Subcutaneous adipose tissue (tissue), 4 donors: Measurements from ENCODE around the gene CD247. TPM values are rescaled to one million over a fixed set of nuclear protein-coding genes. Genes with fewer than 3 reads are reported as not detected.

Experiments
- total RNA-seq, 4 donors: library from RNA; depleted of rRNA; stranded (reverse); fragments of >200 nt; gene quantifications; one replicate each; pipeline ENCODE4 v1.1.0, GENCODE V29; 2016
- TF ChIP-seq, protein P1 (sequence below): fragments of 450-650 bp; IDR thresholded peaks from one replicate; pipeline ENCODE4 v1.5.1; 2016; ENCODE audit warnings: low read depth, mild to moderate bottlenecking, control low read depth, antibody characterized with exemption, moderate library complexity

The CD247 gene
- total RNA-seq, 4 donors from 2014 or later, result 1.3 to 3.4 (median 2.1) TPM

GRCh38 chr1:167456524-167456923 is 61.8 kb downstream of the CD247 start:
- TF ChIP-seq, protein P1, sequence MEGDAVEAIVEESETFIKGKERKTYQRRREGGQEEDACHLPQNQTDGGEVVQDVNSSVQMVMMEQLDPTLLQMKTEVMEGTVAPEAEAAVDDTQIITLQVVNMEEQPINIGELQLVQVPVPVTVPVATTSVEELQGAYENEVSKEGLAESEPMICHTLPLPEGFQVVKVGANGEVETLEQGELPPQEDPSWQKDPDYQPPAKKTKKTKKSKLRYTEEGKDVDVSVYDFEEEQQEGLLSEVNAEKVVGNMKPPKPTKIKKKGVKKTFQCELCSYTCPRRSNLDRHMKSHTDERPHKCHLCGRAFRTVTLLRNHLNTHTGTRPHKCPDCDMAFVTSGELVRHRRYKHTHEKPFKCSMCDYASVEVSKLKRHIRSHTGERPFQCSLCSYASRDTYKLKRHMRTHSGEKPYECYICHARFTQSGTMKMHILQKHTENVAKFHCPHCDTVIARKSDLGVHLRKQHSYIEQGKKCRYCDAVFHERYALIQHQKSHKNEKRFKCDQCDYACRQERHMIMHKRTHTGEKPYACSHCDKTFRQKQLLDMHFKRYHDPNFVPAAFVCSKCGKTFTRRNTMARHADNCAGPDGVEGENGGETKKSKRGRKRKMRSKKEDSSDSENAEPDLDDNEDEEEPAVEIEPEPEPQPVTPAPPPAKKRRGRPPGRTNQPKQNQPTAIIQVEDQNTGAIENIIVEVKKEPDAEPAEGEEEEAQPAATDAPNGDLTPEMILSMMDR, result no peak

GRCh38 chr1:167455786-167456446 is 62.4 kb downstream of the CD247 start:
- TF ChIP-seq, protein P1, result no peak

GRCh38 chr1:167454894-167455785 is 63.2 kb downstream of the CD247 start:
- TF ChIP-seq, protein P1, result no peak

DNA sequence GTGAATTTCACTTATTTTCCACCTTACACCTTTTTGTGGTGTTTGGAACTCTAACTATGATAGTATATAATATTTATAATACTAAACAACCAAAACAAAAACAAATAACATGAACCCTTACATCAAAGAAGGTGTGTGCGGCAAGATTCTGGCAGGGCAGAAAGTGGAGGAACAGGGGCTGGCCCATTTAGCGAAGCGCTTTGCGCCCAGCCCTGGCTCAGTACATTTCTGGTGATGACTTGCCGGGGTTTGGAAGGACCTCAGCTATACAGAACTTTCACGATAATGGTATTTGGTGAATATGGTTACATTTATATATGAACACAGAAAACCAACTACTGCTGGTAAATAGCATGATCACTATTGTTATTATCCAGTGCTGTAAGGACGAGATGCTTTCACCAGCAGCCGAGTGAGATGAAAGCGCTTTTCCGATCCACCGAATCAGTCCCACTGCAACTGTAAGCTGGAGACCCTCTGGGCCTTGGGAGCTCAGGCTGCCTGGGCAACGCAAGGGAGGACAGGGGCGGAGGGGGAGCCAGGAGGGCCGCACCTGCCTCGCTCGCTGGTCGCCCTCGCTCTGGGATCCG is 63.9 kb downstream of the CD247 start:
- TF ChIP-seq, protein P1, result no peak

- TF ChIP-seq, protein P1, result no peak
Observed at GRCh38 chr1:167453123-167453522, 65.2 kb downstream of the CD247 start.

DNA sequence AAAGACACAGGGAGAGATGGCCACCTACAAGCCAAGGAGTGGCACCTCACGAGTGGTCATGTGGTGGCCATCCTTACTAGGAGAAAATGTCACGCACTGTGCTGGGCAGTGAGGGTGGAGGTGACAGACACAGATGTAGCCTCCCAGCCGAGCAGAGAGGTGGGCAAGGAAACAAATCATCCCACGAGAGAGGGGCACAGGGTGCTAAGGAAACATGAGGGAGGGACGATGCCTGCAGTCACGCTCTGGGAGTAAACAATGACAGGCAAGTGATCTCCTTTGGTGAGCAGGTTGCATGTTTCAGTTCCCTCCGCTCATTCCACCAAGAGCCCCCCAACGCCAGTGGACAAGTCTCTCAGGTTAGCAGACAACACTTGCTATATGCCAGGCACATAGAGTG is 65.8 kb downstream of the CD247 start:
- TF ChIP-seq, protein P1, result no peak

DNA sequence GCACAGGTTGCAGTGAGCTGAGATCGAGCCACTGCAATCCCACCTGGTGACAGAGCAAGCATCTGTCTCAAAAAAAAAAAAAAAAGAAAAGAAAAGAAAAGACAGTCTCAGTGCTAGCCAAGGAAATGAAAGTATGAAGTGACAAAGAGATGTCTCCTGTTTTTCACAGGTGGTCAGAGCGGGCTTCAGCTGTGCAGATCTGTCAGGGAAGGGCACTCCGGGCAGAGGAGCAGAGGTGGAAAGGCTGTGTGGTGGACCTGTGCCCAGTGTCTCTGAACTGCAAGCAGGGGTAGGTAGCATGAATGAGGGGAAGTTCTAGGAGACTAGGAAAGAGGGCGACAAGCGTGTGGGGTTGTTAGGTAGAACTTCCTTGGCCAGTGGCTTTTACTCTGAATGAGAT is 67.5 kb downstream of the CD247 start:
- TF ChIP-seq, protein P1, result no peak
